SU-DHL-6 (cell line): ENCODE data around the gene NIF3L1.

ENCODE experiments used
- EZH2phosphoT487 ChIP-seq: fragments of 200-600 bp; sonication (generic), shearing (Covaris generic); conservative IDR thresholded peaks from 2 replicates; pipeline ENCODE4 v1.6.1; 2018; ENCODE audit warnings: mild to moderate bottlenecking, antibody characterized with exemption, low read length, moderate library complexity, mixed read lengths
- TF ChIP-seq, protein P1 (sequence below): fragments of 200-600 bp; sonication (generic); IDR thresholded peaks from one replicate; pipeline ENCODE4 v1.5.1; 2017; ENCODE audit warnings: antibody characterized with exemption, mild to moderate bottlenecking, low read length, moderate library complexity; ENCODE audit not compliant: insufficient read depth, poor library complexity, severe bottlenecking

DNA sequence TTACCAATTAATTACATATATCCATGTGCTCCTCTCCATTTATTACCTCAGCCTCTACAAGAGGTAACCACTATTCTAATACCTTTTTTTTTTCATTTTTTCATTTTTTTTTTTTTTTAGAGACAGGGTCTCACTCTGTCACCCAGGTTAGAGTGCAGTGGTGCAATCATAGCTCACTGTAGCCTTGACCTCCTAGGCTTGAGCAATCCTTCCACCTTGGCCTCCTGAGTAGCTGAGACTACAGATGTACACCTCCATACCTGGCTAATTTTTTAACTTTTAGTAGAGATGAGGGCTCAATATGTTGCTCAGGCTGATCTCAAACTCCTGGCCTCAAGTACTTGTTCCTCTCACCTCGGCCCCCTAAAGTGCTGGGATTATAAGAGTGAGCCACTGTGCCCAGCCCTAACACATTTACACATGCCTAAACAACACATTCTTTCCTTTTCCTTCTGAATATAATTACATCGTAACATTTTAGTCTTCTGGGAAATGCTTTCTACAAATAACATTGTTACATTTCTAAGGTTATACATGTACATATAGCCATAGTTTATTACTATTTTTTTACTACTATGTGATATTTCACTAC is 10.8 kb upstream of the NIF3L1 start:
- TF ChIP-seq, protein P1, sequence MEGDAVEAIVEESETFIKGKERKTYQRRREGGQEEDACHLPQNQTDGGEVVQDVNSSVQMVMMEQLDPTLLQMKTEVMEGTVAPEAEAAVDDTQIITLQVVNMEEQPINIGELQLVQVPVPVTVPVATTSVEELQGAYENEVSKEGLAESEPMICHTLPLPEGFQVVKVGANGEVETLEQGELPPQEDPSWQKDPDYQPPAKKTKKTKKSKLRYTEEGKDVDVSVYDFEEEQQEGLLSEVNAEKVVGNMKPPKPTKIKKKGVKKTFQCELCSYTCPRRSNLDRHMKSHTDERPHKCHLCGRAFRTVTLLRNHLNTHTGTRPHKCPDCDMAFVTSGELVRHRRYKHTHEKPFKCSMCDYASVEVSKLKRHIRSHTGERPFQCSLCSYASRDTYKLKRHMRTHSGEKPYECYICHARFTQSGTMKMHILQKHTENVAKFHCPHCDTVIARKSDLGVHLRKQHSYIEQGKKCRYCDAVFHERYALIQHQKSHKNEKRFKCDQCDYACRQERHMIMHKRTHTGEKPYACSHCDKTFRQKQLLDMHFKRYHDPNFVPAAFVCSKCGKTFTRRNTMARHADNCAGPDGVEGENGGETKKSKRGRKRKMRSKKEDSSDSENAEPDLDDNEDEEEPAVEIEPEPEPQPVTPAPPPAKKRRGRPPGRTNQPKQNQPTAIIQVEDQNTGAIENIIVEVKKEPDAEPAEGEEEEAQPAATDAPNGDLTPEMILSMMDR: no peak
- TF ChIP-seq EZH2phosphoT487: no peak
